Measurements from ENCODE around the gene PRR9.
"Not testable (repeated sequence)": the region's sequence is repeated elsewhere in the genome, so short reads cannot be mapped to it uniquely, and the experiment has no call there.

The PRR9 gene, protein sequence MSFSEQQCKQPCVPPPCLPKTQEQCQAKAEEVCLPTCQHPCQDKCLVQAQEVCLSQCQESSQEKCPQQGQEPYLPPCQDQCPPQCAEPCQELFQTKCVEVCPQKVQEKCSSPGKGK

DNA sequence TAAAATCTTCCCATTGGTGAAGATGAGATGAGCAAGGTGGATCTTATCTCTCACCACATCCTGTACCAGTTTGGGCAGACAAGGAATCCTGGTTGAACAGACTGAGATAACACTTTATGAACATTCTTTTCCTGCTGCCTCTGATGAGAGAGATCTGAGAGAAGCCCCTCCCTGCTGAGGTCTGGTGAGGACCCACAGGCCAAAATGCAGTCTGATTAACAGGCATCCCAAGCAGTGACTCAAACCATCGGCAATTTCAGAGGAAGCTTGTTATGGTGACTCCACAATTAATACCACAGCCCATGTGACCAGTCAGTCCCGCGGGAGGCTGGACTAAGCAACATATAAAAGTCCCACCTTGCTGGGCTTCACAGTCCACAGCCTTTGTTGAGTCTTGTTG, at the start of gene PRR9:
TSS of gene PRR9 (plus strand) at position 373 of the 400 bp plus-strand sequence. CDS start 561 bp downstream, outside the sequence.
- no peak for DNase-seq

DNA sequence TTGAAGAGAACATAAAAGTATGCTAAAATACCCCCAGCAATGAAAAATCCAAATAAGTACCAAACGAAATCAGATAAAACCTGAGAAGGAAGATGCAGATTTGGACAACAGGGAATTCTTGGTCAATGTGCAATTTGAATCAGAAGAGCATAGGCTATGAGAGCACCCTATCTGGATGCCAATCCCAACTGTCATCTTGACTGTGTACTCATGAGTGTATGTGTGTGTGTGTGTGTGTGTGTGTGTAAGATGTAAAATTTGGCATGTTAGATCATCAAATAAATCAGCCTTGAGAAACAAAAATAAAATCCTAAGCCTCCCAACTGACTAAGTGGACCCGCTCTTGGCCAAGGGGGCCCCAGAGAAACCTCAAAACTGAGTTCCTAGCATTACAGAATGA, 48.7 kb upstream of the PRR9 start:
- DNase-seq = no peak

DNA sequence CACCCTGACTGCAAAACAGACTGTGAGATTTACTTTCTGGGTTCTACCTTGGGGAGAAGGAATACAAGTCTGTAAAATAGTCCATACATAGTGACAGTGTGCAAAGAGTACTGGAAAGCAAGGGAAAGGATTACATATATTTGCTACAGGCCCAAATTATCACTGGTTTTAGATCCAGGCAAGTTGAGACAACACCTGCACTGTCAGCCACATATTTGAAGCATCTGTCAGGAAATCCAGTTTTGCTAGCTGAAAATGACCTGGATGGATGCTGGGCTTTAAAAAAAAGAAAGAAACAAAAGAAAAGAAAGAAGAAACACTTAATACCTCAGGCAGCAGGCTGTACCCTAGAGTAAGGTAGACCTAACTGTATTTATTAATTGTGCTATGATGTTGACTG, 42.8 kb upstream of the PRR9 start:
- no peak for DNase-seq

DNA sequence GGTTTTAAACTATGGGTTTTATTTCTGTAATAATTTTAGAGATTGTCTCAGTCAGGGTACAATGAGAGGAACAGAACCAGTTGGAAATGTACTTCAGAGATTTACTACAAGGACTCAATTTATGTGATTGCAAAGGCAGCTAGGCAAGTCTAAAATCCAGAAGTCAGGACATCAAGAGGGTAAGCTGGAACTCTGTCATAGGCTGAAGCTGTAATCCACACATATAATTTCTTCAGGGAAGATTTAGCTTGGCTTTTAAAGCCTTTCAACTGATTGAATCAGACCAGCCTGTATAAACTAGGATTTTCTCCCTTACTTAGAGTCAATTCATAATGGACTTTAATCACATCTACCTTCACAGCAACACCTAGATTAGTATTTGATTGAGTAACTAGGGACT, 38.5 kb upstream of the PRR9 start:
- no peak for DNase-seq

DNA sequence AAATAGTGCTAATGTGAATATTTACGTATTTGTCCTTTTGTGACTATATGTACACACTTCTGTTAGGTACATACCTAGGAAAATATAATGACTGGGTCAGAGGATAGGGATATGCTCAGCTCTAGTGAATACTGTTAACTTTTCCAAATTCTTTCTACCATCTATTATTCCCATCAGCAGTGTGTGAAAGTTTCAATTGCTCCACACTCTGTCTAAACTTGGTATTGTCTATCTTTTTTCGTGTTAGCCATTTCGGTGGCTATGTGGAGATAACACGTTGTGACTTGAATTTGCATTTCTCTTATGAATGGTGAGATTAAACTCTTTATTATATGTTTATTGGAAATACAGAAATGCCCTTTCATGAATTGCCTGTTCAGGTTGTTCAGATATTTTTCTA, 36.8 kb upstream of the PRR9 start:
- DNase-seq = no peak

DNA sequence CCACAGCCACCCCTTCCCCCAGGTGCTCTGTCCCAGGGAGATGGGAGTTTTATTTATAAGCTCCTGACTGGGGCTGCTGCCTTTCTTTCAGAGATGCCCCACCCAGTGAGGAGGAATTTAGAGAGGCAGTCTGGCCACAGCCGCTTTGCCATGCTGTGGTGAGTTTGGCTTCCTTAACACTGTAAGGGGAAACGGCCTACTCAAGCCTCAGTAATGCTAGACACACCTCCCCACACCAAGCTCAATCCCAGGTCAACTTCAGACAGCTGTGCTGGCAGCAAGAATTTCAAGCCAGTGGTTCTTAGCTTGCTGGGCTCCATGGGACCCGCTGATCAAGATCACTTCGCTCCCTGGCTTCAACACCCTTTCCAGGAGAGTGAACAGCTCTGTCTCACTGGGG, 29.1 kb upstream of the PRR9 start:
- DNase-seq = not testable (repeated sequence)

DNA sequence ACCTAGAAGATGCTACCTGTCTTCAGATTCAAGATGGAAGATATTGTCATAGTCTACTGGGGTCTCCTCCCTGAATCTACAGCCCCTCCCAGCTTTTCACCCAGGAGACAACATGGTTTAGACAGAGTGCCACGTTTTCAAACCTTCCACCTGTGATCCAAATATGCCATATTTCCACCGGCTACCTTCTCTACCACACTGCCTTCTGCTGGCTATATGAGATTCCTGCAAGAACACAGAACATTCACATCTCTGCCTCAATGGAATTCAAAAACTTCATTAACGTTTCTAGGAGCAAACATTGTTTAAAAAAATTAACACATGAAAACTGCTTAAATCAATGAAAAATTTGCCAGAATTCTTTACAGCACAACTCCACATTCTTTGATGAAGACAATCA, 27.0 kb upstream of the PRR9 start:
- DNase-seq = peak; percentile 12 to 64 (median 62)

DNA sequence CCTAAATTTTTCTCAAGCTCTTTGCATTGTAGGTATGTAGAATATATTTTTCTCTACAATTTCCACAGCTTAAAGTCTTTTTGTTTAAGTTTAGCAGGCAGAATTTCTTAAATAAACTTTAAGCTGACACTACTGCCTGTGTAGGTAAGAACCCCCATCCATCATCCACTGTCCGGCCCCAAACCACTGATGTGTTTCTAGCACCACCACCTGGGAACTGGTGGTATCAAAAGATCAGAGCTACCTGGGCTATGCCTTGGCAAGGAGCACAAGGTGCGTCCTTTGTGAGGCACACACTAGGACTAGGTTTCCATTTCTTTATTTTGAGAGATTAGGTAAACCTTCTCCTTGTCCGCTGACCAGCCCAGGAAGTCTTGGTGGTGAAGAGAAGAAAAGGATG, 24.7 kb upstream of the PRR9 start:
- DNase-seq = peak; percentile 56 to 75 (median 75)

DNA sequence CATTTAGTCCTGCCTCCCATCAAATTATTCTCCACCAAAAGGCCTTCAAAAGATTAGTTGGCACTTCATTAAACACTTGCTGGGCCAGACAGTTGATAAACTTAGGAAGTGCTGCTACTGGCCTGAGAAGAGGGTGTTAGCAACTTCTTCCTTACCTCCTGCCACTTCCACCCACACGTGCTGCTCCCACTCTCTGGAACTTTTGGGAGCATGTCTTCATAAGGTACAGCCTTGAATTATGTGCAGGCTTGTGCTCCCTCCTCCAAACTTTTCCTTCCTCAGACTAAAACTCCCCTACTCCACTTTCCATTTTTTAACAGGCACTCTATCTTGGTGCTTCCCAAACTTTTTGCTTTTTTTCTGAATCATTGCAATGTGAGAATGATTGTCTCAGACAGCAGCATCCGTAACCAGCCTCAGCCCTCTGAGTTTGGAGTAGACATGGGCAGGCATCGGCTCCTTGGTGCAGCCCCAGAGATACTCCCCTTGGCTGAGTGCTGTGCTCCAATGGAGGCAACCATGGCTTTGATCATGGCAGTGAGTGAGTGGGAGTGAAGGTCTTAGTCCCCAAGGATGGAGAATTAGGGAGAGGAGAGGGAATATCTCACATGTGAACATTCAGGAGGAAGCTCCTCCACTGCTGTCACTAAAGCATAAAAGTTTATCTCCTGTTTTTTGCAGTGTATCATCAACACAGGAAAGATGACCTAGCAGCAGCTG, 22.9 kb upstream of the PRR9 start:
- no peak for DNase-seq

DNA sequence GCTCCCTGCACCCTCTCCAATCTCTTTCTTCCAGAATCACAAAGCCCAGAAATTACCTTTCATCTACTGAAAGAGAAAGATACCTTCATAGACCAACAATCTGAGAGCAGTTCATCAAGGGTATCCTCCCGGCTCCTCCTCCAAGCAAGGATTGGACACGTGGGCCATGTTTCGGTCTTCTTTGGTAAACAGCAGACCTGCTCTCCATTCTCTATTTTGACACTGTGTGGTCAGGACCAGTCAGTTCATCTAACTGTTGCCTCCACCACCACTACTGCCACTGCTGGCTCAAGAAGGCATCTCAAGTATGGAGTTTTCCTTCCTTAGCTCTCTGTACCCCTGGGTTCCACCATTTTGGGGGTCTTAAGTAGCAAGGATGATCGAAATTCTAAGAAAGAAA, 22.2 kb upstream of the PRR9 start:
- DNase-seq = no peak

DNA sequence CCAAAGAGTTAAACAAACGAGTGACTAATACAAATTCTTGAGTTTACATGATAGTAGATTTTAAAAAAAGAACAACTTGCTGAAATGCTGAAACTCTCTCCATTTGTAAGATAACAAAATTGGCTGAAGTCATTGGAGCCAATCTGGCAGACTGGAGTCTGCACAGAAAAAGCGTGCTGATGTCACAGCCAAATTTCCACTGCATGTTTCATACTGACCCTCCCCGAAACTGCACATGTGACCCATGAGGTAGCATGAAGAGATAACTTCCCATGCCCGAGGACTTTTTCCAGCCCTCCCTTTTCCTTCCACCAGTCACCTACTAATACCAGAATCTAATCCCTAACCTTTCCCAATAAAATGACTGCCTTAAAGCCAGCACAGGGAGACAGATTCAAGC, 15.4 kb upstream of the PRR9 start:
- DNase-seq = no peak

DNA sequence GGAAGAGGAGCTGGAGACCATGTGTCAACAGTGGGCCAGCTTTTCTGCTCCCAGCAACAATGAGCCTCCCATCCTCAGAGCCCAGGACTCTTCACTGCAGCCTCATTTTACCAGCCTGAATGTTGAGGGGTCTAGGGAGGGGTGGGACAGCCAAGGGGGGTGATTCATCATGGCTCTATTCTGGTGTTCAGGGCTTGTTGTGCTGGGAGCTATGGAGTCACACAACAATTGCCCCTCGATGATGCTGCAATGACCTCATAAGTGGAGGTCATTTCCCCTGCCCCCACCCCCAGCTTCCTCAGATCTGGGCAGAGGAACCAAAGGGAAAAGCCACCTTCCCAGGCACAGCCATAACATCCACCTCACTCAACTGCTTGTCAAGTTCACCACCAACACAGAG, 14.3 kb upstream of the PRR9 start, which contains the start of gene LELP1:
TSS of gene LELP1 (plus strand) at position 301 of the 400 bp plus-strand sequence. CDS start 1,278 bp downstream, outside the sequence.
- no peak for DNase-seq

DNA sequence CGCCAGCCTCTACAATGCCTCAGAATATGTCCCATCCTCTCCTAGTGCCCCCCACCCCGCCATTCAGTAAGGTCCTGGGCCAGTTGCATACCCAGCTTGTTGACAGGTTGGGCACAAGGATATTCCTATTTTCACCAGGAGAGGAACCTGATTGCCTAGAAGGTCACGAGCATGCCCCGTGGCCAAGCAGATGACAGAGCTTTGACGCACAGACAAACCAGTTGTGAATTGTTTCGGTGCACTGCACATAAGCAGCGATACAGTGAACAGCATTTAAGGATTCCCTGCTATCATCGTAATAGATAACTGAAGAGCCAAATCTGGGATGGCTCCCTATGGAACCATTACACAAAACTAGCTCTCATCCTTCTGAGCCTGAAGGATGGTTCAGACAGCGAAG, 10.8 kb upstream of the PRR9 start:
- no peak for DNase-seq

DNA sequence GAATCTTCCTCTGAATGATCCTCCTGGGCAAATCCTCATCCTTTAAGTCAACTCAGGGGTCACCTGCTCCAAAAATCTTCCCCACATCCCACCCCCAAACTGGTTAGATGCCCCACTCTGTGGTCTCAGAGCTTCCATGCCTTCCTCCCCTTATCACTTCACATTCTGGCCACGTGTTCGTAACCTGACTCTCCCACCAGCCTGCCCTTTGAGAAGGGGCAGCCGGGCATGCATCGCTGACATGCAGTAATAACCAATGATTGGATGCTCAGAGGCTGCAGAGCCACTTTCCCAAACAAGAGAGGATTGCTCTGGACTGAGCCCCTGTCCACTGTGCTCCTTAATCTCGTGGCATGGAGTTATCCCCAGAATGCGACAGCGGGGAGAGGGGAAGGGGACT, 7.2 kb upstream of the PRR9 start:
- DNase-seq = peak in 1 of 3 experiments; percentile 62

DNA sequence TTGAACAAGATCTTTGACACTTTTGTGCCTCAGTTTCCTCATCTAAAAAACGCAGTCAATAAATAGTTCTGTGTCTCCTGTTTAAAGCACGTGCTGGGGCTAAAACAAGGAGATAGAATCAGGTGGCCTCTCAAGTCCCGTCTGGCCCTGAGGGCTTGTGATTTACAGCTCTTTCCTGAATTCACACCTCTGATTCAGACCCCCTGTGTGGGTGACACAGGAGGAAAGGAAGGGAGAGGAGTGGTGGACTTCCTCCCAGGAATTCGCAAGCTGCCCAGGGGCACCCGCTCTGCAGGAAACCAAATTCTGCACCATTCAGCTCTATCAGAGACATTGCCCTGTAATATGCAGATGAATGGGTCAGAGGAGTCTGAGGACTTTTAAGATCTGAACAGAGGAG, 5.2 kb upstream of the PRR9 start:
- no peak for DNase-seq

DNA sequence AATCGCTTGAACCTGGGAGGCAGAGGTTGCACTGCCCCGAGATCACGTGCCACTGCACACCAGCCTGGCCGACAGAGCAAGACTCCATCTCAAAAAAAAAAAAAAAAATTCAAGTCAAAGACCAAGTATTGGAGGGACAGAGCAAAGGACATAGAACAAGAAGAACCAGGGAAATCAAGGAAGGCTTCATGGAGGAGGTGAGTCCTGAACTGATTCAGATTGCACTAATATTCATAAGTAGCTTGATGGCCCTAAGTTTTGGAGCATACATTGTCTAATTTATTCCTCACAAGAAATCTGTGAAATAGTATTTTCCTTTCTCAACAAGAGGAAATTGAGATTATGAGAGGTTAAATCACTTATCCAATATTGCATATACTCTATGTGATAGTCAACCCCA, 3.9 kb upstream of the PRR9 start:
- no peak for DNase-seq

DNA sequence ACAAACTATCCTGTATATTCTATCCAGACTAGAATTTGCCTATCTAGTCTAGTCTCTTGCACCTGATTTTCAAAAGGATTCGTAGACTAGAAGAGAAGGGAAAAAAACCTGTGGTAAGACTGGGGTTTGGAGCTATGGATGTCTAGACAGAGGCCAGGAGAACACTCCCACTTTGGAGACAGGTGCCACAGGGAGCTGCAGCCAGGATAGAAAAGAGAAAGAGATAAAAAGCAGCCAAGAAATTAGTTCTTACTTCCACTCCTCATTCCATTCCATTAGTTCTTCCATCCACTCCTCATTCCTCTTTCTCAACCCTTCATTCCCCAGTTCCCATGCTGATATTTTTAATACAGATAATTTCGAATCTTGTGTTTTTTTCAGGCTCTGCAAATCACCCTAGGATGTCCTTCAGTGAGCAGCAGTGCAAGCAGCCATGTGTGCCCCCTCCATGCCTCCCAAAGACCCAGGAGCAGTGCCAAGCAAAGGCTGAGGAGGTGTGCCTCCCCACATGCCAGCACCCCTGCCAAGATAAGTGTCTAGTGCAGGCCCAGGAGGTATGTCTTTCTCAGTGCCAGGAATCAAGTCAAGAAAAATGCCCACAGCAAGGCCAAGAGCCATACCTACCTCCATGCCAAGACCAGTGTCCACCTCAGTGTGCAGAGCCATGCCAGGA, 496 bp downstream of the PRR9 start:
- no peak for DNase-seq

DNA sequence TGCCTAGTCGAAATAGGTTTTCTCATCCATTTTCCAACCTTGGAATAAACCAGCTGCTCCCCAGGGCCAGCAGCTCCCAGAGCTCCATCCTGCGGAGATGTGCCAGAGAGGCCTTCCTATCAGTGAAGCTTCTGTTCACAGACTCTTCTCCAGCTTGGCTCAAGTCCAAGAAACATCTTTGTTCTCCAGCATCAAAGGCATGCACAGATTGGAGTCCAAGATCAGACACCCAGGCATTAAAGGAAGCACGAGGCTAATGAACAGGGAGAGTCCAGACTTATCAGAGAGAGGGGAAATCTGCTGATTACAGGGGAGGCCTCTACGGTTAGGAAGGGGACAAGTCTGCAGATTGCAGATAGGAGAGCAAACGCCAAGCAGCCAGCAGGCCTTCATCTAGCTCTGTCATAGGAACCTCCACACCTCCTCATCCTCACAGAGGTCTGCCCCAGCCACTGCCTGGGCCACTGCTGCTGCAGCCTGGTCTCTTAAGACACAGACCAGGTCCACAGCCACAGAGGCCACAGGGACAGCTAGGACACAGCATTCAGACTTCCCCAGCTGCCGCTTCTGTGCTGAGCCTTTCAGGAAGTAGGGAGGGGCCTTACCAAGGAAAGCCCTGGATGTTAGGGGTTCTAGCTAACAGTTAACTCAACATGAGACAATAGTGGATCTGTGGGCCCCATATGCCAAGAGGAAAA, 3.4 kb downstream of the PRR9 start:
- DNase-seq = peak in 2 of 3 experiments; percentile 22 to 38

DNA sequence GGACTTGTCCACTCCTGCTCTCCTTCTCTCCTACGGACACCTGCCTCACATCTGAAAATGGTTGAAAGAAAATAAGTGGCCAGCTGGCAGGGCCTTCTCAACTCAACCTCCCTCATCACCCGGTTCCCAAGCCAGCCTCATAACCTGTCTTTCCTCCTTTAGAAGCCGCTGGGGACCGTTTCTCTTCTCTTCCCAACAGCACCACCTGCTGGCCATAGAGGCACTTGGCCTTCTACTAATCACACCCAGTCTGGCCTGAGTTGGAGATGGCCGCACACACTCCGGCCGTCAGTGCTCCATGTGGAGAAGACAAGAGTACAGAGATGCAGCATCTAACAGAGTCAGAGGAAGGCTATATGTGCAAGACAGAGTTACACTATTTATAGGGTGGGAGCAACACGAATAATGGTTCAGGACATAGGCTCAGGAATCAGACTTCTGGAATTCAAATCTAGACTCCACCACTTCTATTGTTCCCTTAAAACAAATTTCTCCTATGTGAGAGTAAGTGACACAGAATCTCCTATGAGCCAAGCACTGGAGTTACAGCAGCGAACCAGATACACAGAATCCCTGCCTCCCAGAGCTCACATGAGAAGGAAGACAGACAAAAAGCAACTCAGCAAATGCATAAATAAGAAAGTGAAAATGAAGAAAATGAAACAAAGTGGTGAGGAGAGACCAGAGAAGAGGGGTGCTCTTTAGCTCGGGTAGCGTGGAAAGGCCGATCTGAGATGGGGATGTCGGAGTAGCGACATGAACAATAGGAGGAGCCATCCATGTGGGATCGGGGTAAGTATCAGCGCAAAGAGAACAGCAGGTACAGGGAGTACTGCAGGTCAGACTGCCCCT, 5.9 kb downstream of the PRR9 start:
- peak; percentile 58 to 84 (median 84) for DNase-seq

DNA sequence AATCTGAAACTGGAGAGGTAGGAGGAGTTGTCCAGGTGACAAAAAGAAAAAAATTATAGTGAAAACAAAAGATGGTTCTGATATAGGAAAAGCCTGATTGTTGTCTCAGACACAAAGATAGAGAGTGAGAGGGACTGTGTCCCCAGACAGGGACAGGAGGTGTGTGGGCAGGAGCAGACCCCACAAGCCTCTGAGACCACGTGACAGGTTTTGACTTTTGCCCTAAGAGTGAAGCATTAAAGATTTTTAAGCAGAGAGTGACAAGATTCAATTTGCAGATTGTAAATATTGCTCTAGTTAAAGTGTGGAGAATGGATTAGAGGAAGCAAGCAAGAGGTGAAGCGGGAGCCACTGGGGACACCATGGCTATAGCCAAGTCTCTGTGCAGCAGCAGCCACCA, 10.4 kb downstream of the PRR9 start:
- DNase-seq = no peak

DNA sequence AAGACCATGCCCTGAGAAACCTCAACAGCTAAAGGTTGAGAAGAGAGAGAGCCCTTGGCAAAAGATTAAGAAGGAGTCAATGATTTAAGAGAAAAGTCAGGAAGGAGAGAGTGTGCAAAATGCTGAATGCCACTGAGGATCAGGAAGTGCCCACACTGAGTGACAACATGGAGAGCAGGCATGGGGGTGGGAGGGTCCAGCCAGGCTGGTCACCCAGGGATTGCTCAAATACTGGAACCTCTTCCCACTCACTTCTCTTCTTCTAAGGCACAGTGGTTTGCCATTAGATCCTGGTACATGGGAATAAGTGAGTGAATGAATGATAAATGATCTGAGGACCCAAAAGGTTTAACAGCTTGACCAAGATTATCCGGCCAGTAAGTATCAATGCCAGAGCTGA, 11.1 kb downstream of the PRR9 start:
- DNase-seq = no peak

DNA sequence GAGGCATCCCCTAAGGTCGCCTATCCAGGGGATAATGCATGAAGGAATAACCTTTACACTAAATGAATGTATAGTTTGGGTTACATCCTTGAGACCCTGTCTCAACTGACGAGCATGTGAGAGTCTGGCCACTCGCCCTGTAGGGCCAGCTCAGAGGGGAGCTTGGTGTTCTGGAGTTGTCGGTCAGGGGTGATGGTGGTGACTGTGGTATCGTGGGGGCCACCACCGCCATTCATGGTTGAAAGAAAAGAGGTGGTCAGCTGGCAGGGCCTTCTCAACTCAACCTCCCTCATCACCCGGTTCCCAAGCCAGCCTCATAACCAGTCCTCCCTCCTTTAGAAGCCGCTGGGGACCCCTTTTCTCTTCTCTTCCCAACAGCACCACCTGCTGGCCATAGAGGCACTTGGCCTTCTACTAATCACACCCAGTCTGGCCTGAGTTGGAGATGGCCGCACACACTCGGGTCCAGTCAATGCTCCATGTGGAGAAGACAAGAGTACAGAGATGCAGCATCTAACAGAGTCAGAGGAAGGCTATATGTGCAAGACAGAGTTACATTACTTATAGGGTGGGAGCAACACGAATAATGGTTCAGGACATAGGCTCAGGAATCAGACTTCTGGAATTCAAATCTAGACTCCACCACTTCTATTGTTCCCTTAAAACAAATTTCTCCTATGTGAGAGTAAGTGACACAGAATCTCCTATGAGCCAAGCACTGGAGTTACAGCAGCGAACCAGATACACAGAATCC, 11.9 kb downstream of the PRR9 start:
- DNase-seq = peak in 2 of 3 experiments; percentile 38 to 39

Measured in NCI-H1417 (cell line).